Mesodermal cell (in vitro differentiated cells): ENCODE results near the gene NRL.
"Not testable (repeated sequence)": the region's sequence is repeated elsewhere in the genome, so short reads cannot be mapped to it uniquely, and the experiment has no call there.

Experiments
- H3K27ac ChIP-seq: 2 replicates; pipeline ENCODE4 v1.7.0; 2013; ENCODE audit warnings: mild to moderate bottlenecking, low read depth, low read length, moderate library complexity; ENCODE audit not compliant: severe bottlenecking
- H3K36me3 ChIP-seq: 2 replicates; pipeline ENCODE4 v1.7.1; 2013; ENCODE audit warnings: mild to moderate bottlenecking, low read length, moderate library complexity; ENCODE audit not compliant: control insufficient read depth, insufficient read depth
- H3K4me1 ChIP-seq: one replicate; pipeline ENCODE4 v1.7.1; 2013; ENCODE audit warnings: mild to moderate bottlenecking, low read length; ENCODE audit not compliant: insufficient read depth, control insufficient read depth, poor library complexity, severe bottlenecking
- H3K4me3 ChIP-seq: 2 replicates; pipeline ENCODE4 v1.7.0; 2013; ENCODE audit warnings: low read length, control low read depth, mild to moderate bottlenecking; ENCODE audit not compliant: insufficient read depth, poor library complexity, severe bottlenecking; ENCODE audit errors: extremely low read depth
- H3K9me3 ChIP-seq: 2 replicates; pipeline ENCODE4 v1.7.1; 2013; ENCODE audit warnings: mild to moderate bottlenecking, low read length, moderate library complexity; ENCODE audit not compliant: control insufficient read depth
- WGBS, 2 experiments: methylation state at CpG; one replicate each; pipeline ENCODE4 v1.1.5; 2013; ENCODE audit warnings: missing lambda C conversion rate in 2 of 2; ENCODE audit not compliant: insufficient coverage in 2 of 2; 5-methylcytosine and 5-hydroxymethylcytosine counted together

The NRL gene

DNA sequence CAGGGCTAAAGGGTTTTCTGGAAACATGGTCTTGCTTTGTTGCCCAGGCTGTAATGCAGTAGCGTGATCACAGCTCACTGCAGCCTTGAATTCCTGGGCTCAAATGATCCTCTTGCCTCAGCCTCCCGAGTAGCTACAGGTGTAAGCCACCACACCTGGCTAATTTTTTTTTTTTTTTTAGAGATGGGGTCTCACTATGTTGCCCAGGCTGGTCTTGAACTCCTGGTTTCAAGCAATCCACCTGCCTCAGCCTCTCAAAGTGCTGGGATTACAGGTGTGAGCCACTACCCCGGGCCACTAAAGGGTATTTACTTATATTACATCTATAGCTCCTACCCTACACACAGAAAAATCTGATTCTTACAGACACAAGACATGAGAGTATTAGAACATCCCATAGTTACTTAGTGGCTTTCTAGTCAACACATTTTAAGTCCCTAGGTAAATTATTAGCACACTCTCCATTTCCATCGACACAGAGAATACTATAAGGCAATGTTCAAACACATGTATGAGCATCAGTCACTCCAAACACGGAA is 6.3 kb downstream of the NRL start:
- H3K4me1 ChIP-seq: no peaks in the 10 kb centered on the region
- WGBS, 2 experiments: 31 to 70% methylated on average over 2 to 4 of the region's 5 CpGs
- peaks cover 15% of the 10 kb centered on the region for H3K36me3 ChIP-seq
- no peak overlapping the region for H3K27ac ChIP-seq
- no peaks in the 10 kb centered on the region for H3K9me3 ChIP-seq
- H3K4me3 ChIP-seq: no peak overlapping the region

DNA sequence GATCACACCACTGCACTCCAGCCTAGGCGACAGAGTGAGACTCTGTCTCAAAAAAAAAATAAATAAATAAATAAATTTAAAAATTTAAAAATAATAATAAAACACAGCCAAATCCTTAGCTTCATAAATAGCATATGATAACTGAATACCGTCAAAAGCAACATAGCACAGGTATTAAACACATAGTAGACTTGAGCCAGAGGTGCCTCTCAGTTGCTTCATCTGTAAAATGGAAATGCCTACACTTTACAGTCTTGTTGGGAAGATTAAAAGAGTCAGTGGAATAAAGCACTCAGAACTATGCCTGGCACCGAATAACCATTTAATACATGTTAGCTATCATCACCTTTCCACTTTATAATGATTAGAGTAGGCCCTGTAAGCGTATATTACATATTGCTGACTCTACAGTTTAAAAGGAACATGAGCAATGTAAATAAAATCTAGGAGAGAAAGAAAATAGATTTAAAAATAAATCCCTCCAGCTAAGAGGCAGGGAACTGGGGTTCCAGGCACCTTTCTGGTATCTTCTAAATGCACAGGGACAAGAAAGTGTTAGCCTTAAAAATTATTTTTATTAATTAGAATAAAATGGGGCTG is 8.0 kb downstream of the NRL start:
- H3K27ac ChIP-seq: no peak overlapping the region
- no peaks in the 10 kb centered on the region for H3K4me1 ChIP-seq
- WGBS, 2 experiments: no CpG with 5 or more reads among the region's 4 CpGs

GRCh38 chr14:24105609-24106239 is 9.0 kb downstream of the NRL start:
- 92 to 95% methylated on average over 8 of the region's 8 CpGs for WGBS, 2 experiments
- not testable (repeated sequence) for H3K9me3 ChIP-seq, H3K4me3 ChIP-seq, H3K4me1 ChIP-seq, H3K27ac ChIP-seq
- H3K36me3 ChIP-seq: peaks cover 39% of the 10 kb centered on the region

More for the DNA sequence above, 8.0 kb downstream of the NRL start:
- H3K9me3 ChIP-seq: no peaks in the 10 kb centered on the region
- peaks cover 30% of the 10 kb centered on the region for H3K36me3 ChIP-seq
- H3K4me3 ChIP-seq: no peak overlapping the region

DNA sequence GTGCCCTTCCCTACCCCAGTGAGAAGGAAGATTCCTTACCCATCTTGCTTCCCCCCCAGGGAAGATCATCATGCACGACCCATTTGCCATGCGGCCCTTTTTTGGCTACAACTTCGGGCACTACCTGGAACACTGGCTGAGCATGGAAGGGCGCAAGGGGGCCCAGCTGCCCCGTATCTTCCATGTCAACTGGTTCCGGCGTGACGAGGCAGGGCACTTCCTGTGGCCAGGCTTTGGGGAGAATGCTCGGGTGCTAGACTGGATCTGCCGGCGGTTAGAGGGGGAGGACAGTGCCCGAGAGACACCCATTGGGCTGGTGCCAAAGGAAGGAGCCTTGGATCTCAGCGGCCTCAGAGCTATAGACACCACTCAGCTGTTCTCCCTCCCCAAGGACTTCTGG is 11.3 kb downstream of the NRL start:
- H3K27ac ChIP-seq: no peak overlapping the region
- H3K36me3 ChIP-seq: peaks cover 61% of the 10 kb centered on the region
- no peaks in the 10 kb centered on the region for H3K9me3 ChIP-seq
- 94% methylated on average over 11 to 13 of the region's 13 CpGs for WGBS, 2 experiments
- H3K4me3 ChIP-seq: no peak overlapping the region
- no peaks in the 10 kb centered on the region for H3K4me1 ChIP-seq

- WGBS, 2 experiments: 92 to 100% methylated on average over 5 to 6 of the region's 7 CpGs
- no peaks in the 10 kb centered on the region for H3K9me3 ChIP-seq
- no peak overlapping the region for H3K27ac ChIP-seq
- H3K4me3 ChIP-seq: no peak overlapping the region
- no peaks in the 10 kb centered on the region for H3K4me1 ChIP-seq
- peaks cover 70% of the 10 kb centered on the region for H3K36me3 ChIP-seq
Measured at GRCh38 chr14:24102357-24103048, 12.2 kb downstream of the NRL start.

- no peaks in the 10 kb centered on the region for H3K9me3 ChIP-seq
- H3K4me1 ChIP-seq: no peaks in the 10 kb centered on the region
- no peak overlapping the region for H3K4me3 ChIP-seq
- WGBS, 2 experiments: 100% methylated on average over 3 of the region's 3 CpGs; no CpG with 5 or more reads in 1 of the 2 experiments
- no peak overlapping the region for H3K27ac ChIP-seq
- H3K36me3 ChIP-seq: peaks cover 76% of the 10 kb centered on the region
Measured at GRCh38 chr14:24100982-24101494, 13.7 kb downstream of the NRL start.

- Histone ChIP-seq H3K9me3 (no peaks in the 10 kb centered on the region), H3K36me3 (peaks cover 76% of the 10 kb centered on the region), H3K27ac (no peak overlapping the region), H3K4me1 (no peaks in the 10 kb centered on the region), H3K4me3 (no peak overlapping the region)
- WGBS, 2 experiments: 94% methylated on average over 2 to 3 of the region's 4 CpGs
Measured at GRCh38 chr14:24100197-24100981, 14.4 kb downstream of the NRL start.

DNA sequence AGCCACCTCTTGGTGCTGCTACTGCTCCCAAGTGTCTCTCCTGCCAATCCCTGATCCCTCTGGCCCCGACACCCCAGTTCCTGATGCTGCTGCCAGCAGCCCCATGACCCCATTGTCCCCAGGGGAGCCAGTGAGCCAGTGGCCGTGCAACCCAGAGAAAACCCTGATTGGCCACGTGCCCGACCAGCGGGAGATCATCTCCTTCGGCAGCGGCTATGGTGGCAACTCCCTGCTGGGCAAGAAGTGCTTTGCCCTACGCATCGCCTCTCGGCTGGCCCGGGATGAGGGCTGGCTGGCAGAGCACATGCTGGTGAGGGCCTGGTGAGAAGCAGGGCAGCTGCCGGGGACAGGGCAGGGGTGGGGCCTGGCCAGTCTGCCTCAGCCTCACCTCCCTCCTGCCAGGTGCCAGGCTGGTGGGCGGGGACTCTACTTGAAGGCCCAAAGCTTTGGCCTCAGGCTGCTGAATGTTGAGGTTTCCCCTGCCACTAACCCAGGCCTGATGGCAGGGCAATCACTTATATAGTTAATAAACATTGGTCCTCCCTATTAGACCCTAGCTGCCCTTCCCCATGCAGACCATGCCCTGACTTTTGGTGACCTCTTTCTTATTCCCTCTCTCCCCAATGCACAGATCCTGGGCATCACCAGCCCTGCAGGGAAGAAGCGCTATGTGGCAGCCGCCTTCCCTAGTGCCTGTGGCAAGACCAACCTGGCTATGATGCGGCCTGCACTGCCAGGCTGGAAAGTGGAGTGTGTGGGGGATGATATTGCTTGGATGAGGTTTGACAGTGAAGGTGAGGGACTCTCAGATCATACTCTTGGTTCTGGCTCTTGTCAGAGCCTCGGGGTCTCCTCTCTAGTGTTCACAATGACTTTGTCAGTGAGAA is 15.6 kb downstream of the NRL start:
- Histone ChIP-seq H3K9me3 (no peaks in the 10 kb centered on the region), H3K4me1 (no peaks in the 10 kb centered on the region), H3K36me3 (peaks cover 69% of the 10 kb centered on the region), H3K27ac (no peak overlapping the region), H3K4me3 (no peak overlapping the region)
- 97 to 98% methylated on average over 14 to 16 of the region's 17 CpGs for WGBS, 2 experiments

DNA sequence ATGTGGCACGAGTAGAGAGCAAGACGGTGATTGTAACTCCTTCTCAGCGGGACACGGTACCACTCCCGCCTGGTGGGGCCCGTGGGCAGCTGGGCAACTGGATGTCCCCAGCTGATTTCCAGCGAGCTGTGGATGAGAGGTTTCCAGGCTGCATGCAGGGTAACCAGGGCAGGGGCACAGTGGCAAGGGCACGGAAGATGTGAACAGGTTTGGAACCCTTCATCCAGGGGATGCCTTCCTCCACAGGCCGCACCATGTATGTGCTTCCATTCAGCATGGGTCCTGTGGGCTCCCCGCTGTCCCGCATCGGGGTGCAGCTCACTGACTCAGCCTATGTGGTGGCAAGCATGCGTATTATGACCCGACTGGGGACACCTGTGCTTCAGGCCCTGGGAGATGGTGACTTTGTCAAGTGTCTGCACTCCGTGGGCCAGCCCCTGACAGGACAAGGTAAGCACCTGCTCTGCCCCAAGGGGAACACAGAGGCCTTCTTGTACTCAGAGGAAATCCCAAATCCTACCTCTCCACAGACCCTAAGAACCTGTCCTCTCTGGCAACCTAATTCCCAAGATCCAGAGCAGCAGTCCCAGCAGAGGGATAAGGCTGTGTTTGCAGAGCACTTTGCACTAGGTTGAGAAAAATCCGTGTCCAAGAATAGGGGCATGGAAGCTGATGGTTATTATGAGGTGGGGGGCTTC is 16.4 kb downstream of the NRL start:
- Histone ChIP-seq H3K27ac (no peak overlapping the region), H3K36me3 (peaks cover 61% of the 10 kb centered on the region), H3K9me3 (no peaks in the 10 kb centered on the region), H3K4me1 (no peaks in the 10 kb centered on the region), H3K4me3 (no peak overlapping the region)
- 90 to 93% methylated on average over 14 to 16 of the region's 16 CpGs for WGBS, 2 experiments
